PC-3 (cell line): ENCODE measurements around the gene PLEKHM3.
"Not testable (repeated sequence)": the region's sequence is repeated elsewhere in the genome, so short reads cannot be mapped to it uniquely, and the experiment has no call there.

ENCODE experiments used
- EZH2 ChIP-seq: fragments of 300-600 bp; sonication (generic); IDR thresholded peaks from one replicate; pipeline ENCODE4 v1.6.1; 2017; ENCODE audit warnings: antibody characterized with exemption, mild to moderate bottlenecking, low read length; ENCODE audit not compliant: unreplicated experiment
- EZH2phosphoT487 ChIP-seq: fragments of 300-600 bp; sonication (generic); IDR thresholded peaks from 2 replicates; pipeline ENCODE4 v1.6.1; 2018; ENCODE audit warnings: mild to moderate bottlenecking, antibody characterized with exemption, low read length, borderline replicate concordance
- TF ChIP-seq, protein P1 (sequence below): fragments of 300-600 bp; sonication (generic); conservative IDR thresholded peaks from 2 replicates; pipeline ENCODE4 v1.5.1; 2017; ENCODE audit warnings: antibody characterized with exemption, low read depth, mild to moderate bottlenecking, low read length

DNA sequence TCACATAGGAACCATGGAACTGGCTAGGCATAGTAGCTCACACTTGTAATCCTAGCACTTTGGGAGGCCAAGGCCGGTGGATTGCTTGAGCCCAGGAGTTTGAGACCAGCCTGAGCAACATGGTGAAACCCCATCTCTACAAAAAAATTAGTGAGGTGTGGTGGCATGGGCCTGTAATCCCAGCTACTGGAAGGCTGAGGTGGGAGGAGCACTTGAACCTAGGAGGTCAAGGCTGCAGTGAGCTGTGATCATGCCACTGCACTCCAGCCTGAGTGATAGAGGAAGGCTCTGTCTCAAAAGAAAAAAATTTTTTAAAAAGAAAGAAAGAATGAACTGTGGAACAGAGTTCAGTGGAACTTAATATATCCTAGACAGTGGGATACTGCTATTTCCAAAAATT, 76.1 kb downstream of the PLEKHM3 start:
- TF ChIP-seq, protein P1, sequence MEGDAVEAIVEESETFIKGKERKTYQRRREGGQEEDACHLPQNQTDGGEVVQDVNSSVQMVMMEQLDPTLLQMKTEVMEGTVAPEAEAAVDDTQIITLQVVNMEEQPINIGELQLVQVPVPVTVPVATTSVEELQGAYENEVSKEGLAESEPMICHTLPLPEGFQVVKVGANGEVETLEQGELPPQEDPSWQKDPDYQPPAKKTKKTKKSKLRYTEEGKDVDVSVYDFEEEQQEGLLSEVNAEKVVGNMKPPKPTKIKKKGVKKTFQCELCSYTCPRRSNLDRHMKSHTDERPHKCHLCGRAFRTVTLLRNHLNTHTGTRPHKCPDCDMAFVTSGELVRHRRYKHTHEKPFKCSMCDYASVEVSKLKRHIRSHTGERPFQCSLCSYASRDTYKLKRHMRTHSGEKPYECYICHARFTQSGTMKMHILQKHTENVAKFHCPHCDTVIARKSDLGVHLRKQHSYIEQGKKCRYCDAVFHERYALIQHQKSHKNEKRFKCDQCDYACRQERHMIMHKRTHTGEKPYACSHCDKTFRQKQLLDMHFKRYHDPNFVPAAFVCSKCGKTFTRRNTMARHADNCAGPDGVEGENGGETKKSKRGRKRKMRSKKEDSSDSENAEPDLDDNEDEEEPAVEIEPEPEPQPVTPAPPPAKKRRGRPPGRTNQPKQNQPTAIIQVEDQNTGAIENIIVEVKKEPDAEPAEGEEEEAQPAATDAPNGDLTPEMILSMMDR, result not testable (repeated sequence)
- not testable (repeated sequence) for TF ChIP-seq EZH2, EZH2phosphoT487
